OCI-LY1 (cell line): ENCODE measurements around the gene ACTRT2.

Experiments
- H2AFZ ChIP-seq: fragments of 200-600 bp; sonication (generic), shearing (Covaris generic); 2 replicates; pipeline ENCODE4 v1.6.0; 2014; ENCODE audit warnings: antibody characterized with exemption, mild to moderate bottlenecking, low read length
- H3F3A ChIP-seq: fragments of 200-600 bp; sonication (generic), shearing (Covaris generic); 2 replicates; pipeline ENCODE4 v1.6.0; 2014; ENCODE audit warnings: mild to moderate bottlenecking, antibody characterized with exemption, low read length, moderate library complexity; ENCODE audit not compliant: insufficient read depth
- H3K27ac ChIP-seq: fragments of 200-600 bp; sonication (generic); 2 replicates; pipeline ENCODE4 v1.5.1; 2014; ENCODE audit warnings: low read length, mixed run types, mild to moderate bottlenecking, low read depth; ENCODE audit not compliant: poor library complexity, severe bottlenecking
- H3K27me3 ChIP-seq: fragments of 200-600 bp; sonication (generic); 2 replicates; pipeline ENCODE4 v1.6.0; 2014; ENCODE audit warnings: antibody characterized with exemption, mild to moderate bottlenecking, low read length, moderate library complexity; ENCODE audit not compliant: insufficient read depth
- H3K36me3 ChIP-seq: fragments of 200-600 bp; sonication (generic); 2 replicates; pipeline ENCODE4 v1.6.1; 2014; ENCODE audit warnings: mild to moderate bottlenecking, antibody characterized with exemption, low read length, moderate library complexity, mixed read lengths; ENCODE audit not compliant: insufficient read depth
- H3K4me1 ChIP-seq: fragments of 200-600 bp; sonication (generic); 2 replicates; pipeline ENCODE4 v1.5.1; 2014; ENCODE audit warnings: mild to moderate bottlenecking, low read length, moderate library complexity; ENCODE audit not compliant: insufficient read depth, severe bottlenecking
- H3K4me2 ChIP-seq: fragments of 200-600 bp; sonication (generic), shearing (Covaris generic); 2 replicates; pipeline ENCODE4 v1.6.1; 2014; ENCODE audit warnings: low read length
- H3K4me3 ChIP-seq: fragments of 200-600 bp; sonication (generic); 2 replicates; pipeline ENCODE4 v1.5.1; 2014; ENCODE audit warnings: low read length, low read depth, mild to moderate bottlenecking, mixed read lengths; ENCODE audit not compliant: poor library complexity, severe bottlenecking
- H3K79me2 ChIP-seq: fragments of 200-600 bp; shearing (Covaris generic); 2 replicates; pipeline ENCODE4 v1.6.1; 2016; ENCODE audit warnings: mixed run types, low read length, mixed read lengths; ENCODE audit not compliant: insufficient read depth
- H3K9ac ChIP-seq: fragments of 200-600 bp; sonication (generic), shearing (Covaris generic); 2 replicates; pipeline ENCODE4 v1.6.1; 2014; ENCODE audit warnings: mild to moderate bottlenecking, low read length, mixed read lengths
- H3K9me2 ChIP-seq: fragments of 200-600 bp; sonication (generic), shearing (Covaris generic); 2 replicates; pipeline ENCODE4 v1.6.1; 2014; ENCODE audit warnings: low read depth, mild to moderate bottlenecking, low read length, mixed read lengths
- H3K9me3 ChIP-seq: fragments of 200-600 bp; shearing (Covaris generic); 2 replicates; pipeline ENCODE4 v1.6.1; 2014; ENCODE audit warnings: low read length, mixed read lengths
- H4K20me1 ChIP-seq: fragments of 200-600 bp; sonication (generic), shearing (Covaris generic); 2 replicates; pipeline ENCODE4 v1.6.0; 2016; ENCODE audit warnings: mild to moderate bottlenecking, low read length; ENCODE audit not compliant: insufficient read depth
- CTCF ChIP-seq: fragments of 200-600 bp; sonication (generic), shearing (Covaris generic); IDR thresholded peaks from 2 replicates; pipeline ENCODE4 v1.5.1; 2017; ENCODE audit warnings: mild to moderate bottlenecking, antibody characterized with exemption, low read length, moderate library complexity, mixed read lengths
- EZH2 ChIP-seq: fragments of 200-600 bp; sonication (generic), shearing (Covaris generic); IDR thresholded peaks from 2 replicates; pipeline ENCODE4 v1.8.0; 2017; ENCODE audit warnings: borderline replicate concordance, mixed run types, mild to moderate bottlenecking, antibody characterized with exemption, low read length, moderate library complexity, mixed read lengths

The ACTRT2 gene

GRCh38 chr1:3003941-3004270, 17.4 kb upstream of the ACTRT2 start:
- peaks cover 15% of the 10 kb centered on the region; the same call in 1 of the 2 replicates for H3K9me3 ChIP-seq
- H3K4me1 ChIP-seq: no peaks in the 10 kb centered on the region
- no peaks in the 10 kb centered on the region for H3K9me2 ChIP-seq
- no peaks in the 10 kb centered on the region for H4K20me1 ChIP-seq
- no peak overlapping the region for H3K9ac ChIP-seq
- TF ChIP-seq CTCF (no peak), EZH2 (no peak)
- no peak overlapping the region for H2AFZ ChIP-seq
- no peaks in the 10 kb centered on the region for H3F3A ChIP-seq
- H3K4me2 ChIP-seq: no peak overlapping the region
- H3K27me3 ChIP-seq: no peaks in the 10 kb centered on the region
- H3K27ac ChIP-seq: no peak overlapping the region
- H3K36me3 ChIP-seq: no peaks in the 10 kb centered on the region
- H3K4me3 ChIP-seq: no peak overlapping the region
- H3K79me2 ChIP-seq: no peaks in the 10 kb centered on the region

GRCh38 chr1:3004285-3005205, 16.7 kb upstream of the ACTRT2 start:
- Histone ChIP-seq H3F3A (no peaks in the 10 kb centered on the region), H2AFZ (no peak overlapping the region), H3K9me2 (no peaks in the 10 kb centered on the region), H3K4me2 (no peak overlapping the region), H3K4me3 (no peak overlapping the region), H3K4me1 (no peaks in the 10 kb centered on the region), H3K36me3 (no peaks in the 10 kb centered on the region), H3K79me2 (no peaks in the 10 kb centered on the region), H3K27ac (no peak overlapping the region), H3K9ac (no peak overlapping the region), H4K20me1 (no peaks in the 10 kb centered on the region), H3K27me3 (no peaks in the 10 kb centered on the region), H3K9me3 (peaks cover 15% of the 10 kb centered on the region; the same call in 1 of the 2 replicates)
- TF ChIP-seq EZH2 (no peak), CTCF (no peak)

GRCh38 chr1:3005771-3006170, 15.5 kb upstream of the ACTRT2 start:
- no peak overlapping the region for H3K4me2 ChIP-seq

More at GRCh38 chr1:3005771-3006170, 15.5 kb upstream of the ACTRT2 start:
- no peak overlapping the region for H3K9ac ChIP-seq
- H3K4me1 ChIP-seq: no peaks in the 10 kb centered on the region
- peaks cover 15% of the 10 kb centered on the region; the same call in 1 of the 2 replicates for H3K9me3 ChIP-seq
- no peaks in the 10 kb centered on the region for H3K36me3 ChIP-seq
- H3K4me3 ChIP-seq: no peak overlapping the region
- H4K20me1 ChIP-seq: no peaks in the 10 kb centered on the region
- no peaks in the 10 kb centered on the region for H3K27me3 ChIP-seq
- no peak overlapping the region for H3K27ac ChIP-seq
- TF ChIP-seq CTCF (no peak), EZH2 (no peak)
- H3F3A ChIP-seq: no peaks in the 10 kb centered on the region
- H3K79me2 ChIP-seq: no peaks in the 10 kb centered on the region
- no peak overlapping the region for H2AFZ ChIP-seq
- H3K9me2 ChIP-seq: no peaks in the 10 kb centered on the region
